Stimulated activated naive CD8-positive, alpha-beta T cell treated with anti-CD3 and anti-CD28 coated beads, Interleukin-15, Interleukin-2, amounts not matched to agents 100 ng/mL and 50 ng/mL, for 24 hours (primary cell): ENCODE measurements around the gene LDHB.
"Not testable (repeated sequence)": the region's sequence is repeated elsewhere in the genome, so short reads cannot be mapped to it uniquely, and the experiment has no call there.

Experiments used
- H3K27ac Mint-ChIP-seq: one replicate; pipeline ENCODE4 v1.8.0; 2021; ENCODE audit warnings: mild to moderate bottlenecking, mixed read lengths
- H3K27me3 Mint-ChIP-seq: one replicate; pipeline ENCODE4 v1.8.0; 2021; ENCODE audit warnings: mixed read lengths
- H3K36me3 Mint-ChIP-seq: one replicate; pipeline ENCODE4 v1.8.0; 2021; ENCODE audit warnings: low read depth, mixed read lengths
- H3K4me1 Mint-ChIP-seq: one replicate; pipeline ENCODE4 v1.8.0; 2021; ENCODE audit warnings: low read depth, mixed read lengths
- H3K4me3 Mint-ChIP-seq: one replicate; pipeline ENCODE4 v1.8.0; 2021; ENCODE audit warnings: mild to moderate bottlenecking, mixed read lengths
- H3K9me3 Mint-ChIP-seq: one replicate; pipeline ENCODE4 v1.8.0; 2021; ENCODE audit warnings: mixed read lengths

The LDHB gene

DNA sequence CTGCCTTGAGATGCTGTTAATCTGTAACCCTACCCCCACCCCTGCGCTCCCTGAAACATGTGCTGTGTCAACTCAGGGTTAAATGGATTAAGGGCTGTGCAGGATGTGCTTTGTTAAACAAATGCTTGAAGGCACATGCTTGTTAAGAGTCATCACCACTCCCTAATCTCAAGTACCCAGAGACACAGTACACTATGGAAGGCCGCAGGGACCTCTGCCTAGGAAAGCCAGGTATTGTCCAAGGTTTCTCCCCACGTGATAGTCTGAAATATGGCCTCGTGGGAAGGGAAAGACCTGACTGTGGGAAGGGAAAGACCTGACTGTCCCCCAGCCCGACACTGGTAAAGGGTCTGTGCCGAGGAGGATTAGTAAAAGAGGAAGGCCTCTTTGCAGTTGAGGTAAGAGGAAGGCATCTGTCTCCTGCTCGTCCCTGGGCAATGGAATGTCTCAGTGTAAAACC, 12.6 kb downstream of the LDHB start:
- H3K27ac Mint-ChIP-seq = peak overlapping the region; percentile 76

DNA sequence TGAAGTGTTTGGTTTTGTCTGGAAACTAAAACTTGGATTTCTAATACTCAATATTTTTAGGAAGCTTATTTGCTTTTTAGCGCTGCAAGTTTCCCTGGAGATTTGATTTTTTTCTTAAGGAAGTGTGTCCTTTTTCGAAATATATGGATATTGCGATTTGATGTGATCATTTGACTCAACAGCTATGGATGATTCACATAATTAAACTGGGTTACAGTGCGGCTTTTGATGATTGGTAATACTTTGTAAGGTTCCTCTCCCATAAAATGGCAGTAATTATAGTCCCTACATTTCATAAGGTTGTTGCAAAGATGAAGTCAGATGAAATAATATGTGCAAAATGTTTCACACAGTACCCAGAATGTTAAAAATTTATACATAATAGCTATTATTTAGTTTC, 13.1 kb downstream of the LDHB start:
- Mint-ChIP-seq H3K27ac (no peak overlapping the region), H3K9me3 (no peaks in the 10 kb centered on the region), H3K4me3 (no peak overlapping the region), H3K36me3 (peaks cover 93% of the 10 kb centered on the region), H3K27me3 (no peaks in the 10 kb centered on the region), H3K4me1 (peaks cover 89% of the 10 kb centered on the region)

More for the DNA sequence above, 12.6 kb downstream of the LDHB start:
- not testable (repeated sequence) for H3K4me3 Mint-ChIP-seq, H3K9me3 Mint-ChIP-seq, H3K27me3 Mint-ChIP-seq
- Mint-ChIP-seq H3K36me3 (peaks cover 96% of the 10 kb centered on the region), H3K4me1 (peaks cover 92% of the 10 kb centered on the region)

DNA sequence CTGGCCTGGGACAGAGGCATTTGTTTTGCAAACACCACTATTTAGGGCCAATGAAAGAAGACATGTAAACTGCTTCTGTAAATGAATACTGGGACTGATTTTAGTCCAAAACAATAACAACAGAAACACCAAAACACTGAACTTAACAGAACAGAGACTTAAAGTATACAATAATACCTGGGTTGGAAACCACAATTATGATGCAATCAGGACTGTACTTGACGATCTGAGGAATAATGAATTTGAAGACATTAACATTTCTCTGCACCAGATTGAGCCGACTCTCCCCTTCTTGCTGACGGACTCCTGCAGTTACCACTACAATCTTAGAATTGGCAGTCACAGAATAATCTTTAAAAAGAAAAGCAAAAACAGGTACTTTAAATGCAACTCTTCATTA, 13.9 kb downstream of the LDHB start:
- Mint-ChIP-seq H3K9me3 (no peaks in the 10 kb centered on the region), H3K4me1 (peaks cover 91% of the 10 kb centered on the region), H3K27ac (peak overlapping the region; percentile 57)

DNA sequence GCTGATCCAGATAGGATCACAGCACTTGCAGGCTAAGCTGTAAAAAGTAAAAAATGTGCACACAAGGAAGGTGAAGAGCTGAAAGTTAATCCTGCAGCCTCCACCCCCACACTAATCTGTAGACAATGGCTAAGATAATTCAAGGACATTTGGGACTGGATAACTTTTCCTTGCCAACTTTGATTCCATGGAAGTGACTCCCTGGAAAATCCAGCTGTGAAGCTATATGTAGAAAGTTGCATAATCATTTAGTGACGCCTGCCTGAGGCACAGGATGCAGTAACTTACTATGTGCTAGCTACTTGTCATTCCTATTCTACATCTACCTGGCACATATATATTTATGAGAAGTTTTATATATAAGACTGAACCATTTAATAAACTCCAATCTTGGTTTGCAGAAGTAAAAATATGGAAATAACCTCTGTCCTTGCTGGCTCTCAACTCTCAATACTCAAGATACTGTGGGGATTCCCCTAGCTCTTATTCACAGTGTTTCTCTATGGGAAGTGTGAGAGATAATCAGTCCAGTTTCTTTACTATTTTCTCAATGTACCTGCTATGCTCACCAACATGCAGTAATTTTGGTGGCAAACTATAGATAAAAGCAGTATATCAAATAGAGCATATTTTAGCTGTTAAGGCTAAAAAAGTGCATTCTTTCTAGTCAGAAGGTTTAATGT, 14.8 kb downstream of the LDHB start:
- Mint-ChIP-seq H3K27me3 (no peaks in the 10 kb centered on the region), H3K4me1 (peaks cover 84% of the 10 kb centered on the region), H3K4me3 (no peak overlapping the region), H3K27ac (no peak overlapping the region), H3K36me3 (peaks cover 93% of the 10 kb centered on the region), H3K9me3 (no peaks in the 10 kb centered on the region)

More for the DNA sequence above, 13.9 kb downstream of the LDHB start:
- H3K4me3 Mint-ChIP-seq = peak overlapping the region; percentile 2
- H3K27me3 Mint-ChIP-seq = no peaks in the 10 kb centered on the region
- peaks cover 93% of the 10 kb centered on the region for H3K36me3 Mint-ChIP-seq

DNA sequence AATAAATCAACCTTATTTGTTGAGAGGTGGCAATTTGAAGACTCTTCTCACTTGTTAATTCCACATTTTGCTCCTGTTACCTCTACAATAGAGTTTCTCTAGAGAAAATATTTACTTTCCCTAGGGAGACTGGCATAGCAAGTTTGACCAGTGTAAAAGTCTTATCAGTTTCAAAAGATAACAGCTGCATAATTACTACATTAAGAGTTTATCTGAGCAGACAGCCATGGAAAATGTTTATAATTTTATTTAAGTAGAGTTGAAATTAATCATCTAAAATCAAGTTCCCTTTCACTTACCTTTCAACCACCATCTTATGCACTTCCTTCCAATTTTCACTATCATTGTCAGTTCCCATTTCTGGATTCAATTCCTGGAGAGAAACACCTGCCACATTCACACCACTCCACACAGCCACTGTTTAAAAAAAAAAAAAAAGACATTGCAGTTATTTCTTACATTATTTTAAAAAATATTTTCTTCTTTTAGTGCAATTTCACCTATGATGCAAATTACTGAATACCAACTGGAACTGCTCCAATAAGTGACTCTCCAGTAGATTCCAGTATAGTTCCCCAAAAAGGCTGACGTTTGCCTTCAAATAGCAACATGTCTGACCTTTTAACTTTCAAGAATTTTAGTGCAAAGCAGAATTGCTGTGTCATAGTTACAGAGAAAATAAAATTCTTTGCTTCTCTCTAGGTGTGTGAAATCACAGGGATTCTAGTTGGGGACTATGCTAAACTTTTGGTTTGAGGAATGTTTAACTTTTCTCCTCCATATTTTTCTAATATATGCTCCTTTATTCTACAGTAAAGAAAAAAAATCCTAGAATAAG, 19.4 kb downstream of the LDHB start:
- Mint-ChIP-seq H3K4me1 (peaks cover 40% of the 10 kb centered on the region), H3K27ac (peak overlapping the region; percentile 7), H3K4me3 (no peak overlapping the region), H3K9me3 (no peaks in the 10 kb centered on the region), H3K27me3 (no peaks in the 10 kb centered on the region), H3K36me3 (peaks cover 91% of the 10 kb centered on the region)

DNA sequence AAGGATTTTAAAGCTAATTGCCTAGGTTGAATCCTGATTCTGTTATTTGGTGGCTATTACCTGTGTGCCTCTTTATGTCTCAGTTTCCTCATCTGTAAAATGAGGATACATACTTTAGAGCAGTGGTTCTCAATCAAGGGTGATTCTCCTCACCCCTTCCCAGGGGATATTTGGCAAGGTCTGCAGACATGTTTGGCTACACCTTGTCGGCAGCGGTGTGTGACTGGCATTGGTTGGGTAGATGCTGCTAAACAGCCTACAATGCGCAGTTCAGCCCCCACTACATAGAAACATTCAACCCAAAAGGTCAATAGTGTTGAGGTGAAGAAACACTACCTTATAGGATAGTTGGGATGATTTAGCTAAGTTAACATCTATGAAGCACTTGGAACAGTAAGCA, 23.4 kb downstream of the LDHB start:
- Mint-ChIP-seq H3K27me3 (no peaks in the 10 kb centered on the region), H3K4me1 (peaks cover 7% of the 10 kb centered on the region), H3K4me3 (no peak overlapping the region), H3K27ac (no peak overlapping the region), H3K36me3 (peaks cover 72% of the 10 kb centered on the region), H3K9me3 (no peaks in the 10 kb centered on the region)

DNA sequence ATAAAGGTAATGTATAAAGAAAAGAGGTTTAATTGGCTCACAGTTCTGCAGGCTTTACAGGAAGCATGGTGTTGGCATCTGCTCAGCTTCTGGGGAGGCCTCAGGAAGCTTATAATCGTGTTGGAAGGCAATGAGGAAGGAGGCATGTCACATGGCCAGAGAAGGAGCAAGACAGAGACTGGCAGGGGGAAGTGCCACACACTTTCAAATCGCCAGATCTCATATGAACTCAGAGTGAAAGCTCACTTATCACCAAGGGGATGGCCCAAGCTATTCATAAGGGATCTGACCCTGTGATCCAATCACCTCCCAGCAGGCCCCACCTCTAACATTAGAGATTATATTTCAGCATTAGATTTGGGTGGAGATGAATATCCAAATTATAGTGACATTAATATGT, 26.3 kb downstream of the LDHB start:
- Mint-ChIP-seq H3K27ac (no peak overlapping the region), H3K36me3 (peaks cover 65% of the 10 kb centered on the region), H3K4me1 (no peaks in the 10 kb centered on the region)

DNA sequence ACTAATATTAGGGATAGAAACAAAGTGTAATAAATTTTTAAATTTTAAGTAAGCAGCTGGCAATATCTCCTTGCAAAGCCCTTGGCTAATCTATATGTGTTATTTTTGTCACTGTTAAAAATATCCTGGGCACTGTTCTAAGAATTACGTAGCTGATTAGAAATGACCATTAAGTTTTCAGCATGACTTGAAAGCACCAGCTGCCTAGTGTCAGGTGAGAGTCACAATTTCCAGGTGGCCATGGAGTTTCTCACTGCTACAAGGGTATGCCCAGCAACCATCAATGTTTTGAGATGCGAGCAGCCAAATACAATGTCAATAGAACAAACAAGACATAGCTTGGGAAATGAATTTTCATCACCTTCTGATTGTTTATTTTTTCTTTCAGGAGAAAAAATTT, 29.7 kb downstream of the LDHB start:
- H3K4me1 Mint-ChIP-seq = no peaks in the 10 kb centered on the region
- no peak overlapping the region for H3K27ac Mint-ChIP-seq
- no peak overlapping the region for H3K4me3 Mint-ChIP-seq
- H3K36me3 Mint-ChIP-seq = peaks cover 41% of the 10 kb centered on the region
- H3K27me3 Mint-ChIP-seq = no peaks in the 10 kb centered on the region
- H3K9me3 Mint-ChIP-seq = peaks cover 5% of the 10 kb centered on the region

More for the DNA sequence above, 26.3 kb downstream of the LDHB start:
- Mint-ChIP-seq H3K27me3 (no peaks in the 10 kb centered on the region), H3K4me3 (no peak overlapping the region), H3K9me3 (peaks cover 1% of the 10 kb centered on the region)

DNA sequence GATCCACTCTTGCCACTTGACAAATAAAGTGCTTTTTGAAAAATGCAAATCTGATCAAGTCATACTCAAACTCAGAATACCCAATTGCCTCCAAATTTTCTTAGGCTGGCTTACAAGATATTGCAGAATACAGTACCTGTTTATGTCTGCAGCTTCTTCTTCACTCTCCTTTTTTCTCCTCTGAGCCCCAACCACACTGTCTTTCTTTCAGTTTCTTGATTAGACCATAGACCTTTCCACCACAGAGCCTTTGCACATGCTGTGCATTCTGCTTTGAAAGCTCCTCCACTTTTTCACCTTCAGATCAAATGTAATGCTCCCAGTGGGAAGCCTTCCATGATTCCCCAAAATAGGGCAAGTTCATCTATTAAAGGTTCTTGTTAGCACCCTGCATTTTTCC, 39.1 kb downstream of the LDHB start:
- Mint-ChIP-seq H3K9me3 (no peaks in the 10 kb centered on the region), H3K4me3 (no peak overlapping the region), H3K4me1 (peaks cover 49% of the 10 kb centered on the region), H3K36me3 (peaks cover 12% of the 10 kb centered on the region), H3K27me3 (no peaks in the 10 kb centered on the region), H3K27ac (peak overlapping the region; percentile 66)

DNA sequence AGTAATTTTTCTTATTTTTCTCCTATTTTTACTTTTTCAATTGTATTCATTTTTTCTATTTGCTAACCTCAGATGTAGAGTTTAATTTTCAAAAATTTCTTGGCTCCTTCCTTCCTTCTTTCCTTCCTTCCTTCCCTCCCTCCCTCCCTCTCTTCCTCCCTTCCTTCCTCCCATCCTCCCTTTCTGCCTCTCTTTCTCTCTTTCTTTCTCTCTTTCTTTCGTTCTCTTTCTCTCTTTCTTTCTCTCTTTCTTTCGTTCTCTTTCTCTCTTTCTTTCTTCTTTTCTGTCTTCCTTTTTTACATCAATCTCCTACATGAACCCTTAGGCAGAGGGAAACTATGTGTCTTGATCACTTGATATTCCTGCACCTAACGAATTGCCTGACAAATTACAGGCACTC, 40.6 kb downstream of the LDHB start:
- H3K27ac Mint-ChIP-seq = peak overlapping the region; percentile 81
- H3K4me1 Mint-ChIP-seq = peaks cover 59% of the 10 kb centered on the region
- H3K9me3 Mint-ChIP-seq = no peaks in the 10 kb centered on the region
- H3K27me3 Mint-ChIP-seq = no peaks in the 10 kb centered on the region
- peaks cover 12% of the 10 kb centered on the region for H3K36me3 Mint-ChIP-seq
- H3K4me3 Mint-ChIP-seq = no peak overlapping the region

DNA sequence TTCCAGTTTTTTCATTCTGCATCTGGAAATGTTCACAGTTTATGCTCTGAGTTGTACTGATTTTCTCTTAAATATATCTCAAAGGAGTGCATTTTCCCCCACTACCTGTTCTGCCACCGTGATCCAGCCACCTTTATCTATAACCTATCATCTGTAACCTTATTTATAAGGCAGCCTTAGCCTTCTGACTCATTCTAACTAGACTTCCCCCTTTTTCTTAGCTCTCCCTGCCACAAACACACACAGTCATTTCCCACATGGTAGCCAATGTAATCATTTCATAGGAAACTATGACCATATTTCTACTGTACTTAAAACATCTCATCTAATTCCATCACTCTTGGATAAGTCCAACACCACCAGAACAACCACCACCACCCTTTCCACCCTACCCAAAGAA, 42.2 kb downstream of the LDHB start:
- Mint-ChIP-seq H3K9me3 (no peaks in the 10 kb centered on the region), H3K27ac (peak overlapping the region; percentile 90), H3K4me1 (peaks cover 59% of the 10 kb centered on the region), H3K4me3 (peak overlapping the region; percentile 61), H3K27me3 (no peaks in the 10 kb centered on the region), H3K36me3 (peaks cover 12% of the 10 kb centered on the region)

DNA sequence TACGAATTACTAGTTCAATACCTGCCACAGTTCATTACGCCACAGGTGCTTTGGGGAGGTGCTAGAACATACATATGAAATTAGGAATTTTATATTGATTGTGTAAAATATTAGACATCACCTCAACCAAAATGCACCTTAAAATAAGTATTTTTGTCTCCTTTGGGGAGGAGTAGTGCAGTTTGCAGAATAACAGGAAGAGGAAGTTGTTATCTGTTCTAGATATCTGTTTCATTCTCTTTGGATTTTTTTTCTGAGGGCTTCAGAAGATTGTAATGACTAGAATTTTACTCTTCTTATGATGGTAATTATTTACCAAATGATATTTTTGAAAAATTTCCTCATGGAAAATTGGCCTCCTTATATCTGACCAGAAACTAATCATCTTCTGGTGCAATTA, 43.1 kb downstream of the LDHB start:
- peaks cover 12% of the 10 kb centered on the region for H3K36me3 Mint-ChIP-seq
- H3K27me3 Mint-ChIP-seq = no peaks in the 10 kb centered on the region
- peaks cover 59% of the 10 kb centered on the region for H3K4me1 Mint-ChIP-seq
- no peak overlapping the region for H3K4me3 Mint-ChIP-seq
- no peaks in the 10 kb centered on the region for H3K9me3 Mint-ChIP-seq
- H3K27ac Mint-ChIP-seq = peak overlapping the region; percentile 54

DNA sequence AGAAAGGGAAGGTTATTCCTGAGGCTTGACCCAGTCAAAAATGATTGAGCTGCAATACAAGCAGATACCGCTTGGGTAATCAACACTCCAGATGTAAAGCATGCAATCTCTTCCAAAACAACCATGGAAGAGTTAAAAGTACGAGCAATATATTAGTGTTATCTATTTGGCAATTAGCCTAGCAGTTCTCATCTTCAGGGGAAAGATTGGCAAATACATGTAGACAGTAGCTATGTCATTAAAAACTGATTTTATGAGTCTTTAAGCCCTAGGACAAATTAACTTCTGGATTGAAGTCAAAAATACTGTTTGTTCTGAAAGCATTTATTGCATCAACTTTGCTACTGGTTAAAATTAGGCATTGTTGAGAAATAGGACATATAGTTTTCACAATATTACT, 43.7 kb downstream of the LDHB start:
- Mint-ChIP-seq H3K36me3 (peaks cover 8% of the 10 kb centered on the region), H3K4me1 (peaks cover 55% of the 10 kb centered on the region), H3K9me3 (no peaks in the 10 kb centered on the region), H3K4me3 (no peak overlapping the region), H3K27me3 (no peaks in the 10 kb centered on the region), H3K27ac (no peak overlapping the region)

DNA sequence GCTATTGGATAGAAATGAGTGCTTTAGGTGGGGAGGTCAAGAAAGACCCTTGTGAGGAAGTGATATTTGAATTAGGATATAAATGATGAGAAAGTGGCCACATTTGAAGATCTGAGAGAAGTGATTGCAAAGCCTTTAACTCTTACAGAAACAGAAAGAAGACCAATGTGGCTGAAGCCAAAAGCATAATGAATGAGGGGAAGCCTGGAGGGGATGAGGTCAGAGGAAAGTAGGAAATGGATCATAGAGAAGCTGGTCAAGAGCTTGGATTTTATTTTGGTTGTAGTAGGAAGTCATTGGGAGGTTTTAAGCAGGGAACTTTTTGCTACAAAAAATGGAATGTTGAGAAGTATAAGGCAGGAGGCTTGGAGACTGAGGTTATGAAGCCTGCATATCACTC, 49.4 kb downstream of the LDHB start:
- peaks cover 9% of the 10 kb centered on the region for H3K4me1 Mint-ChIP-seq
- no peaks in the 10 kb centered on the region for H3K36me3 Mint-ChIP-seq
- no peaks in the 10 kb centered on the region for H3K27me3 Mint-ChIP-seq
- H3K4me3 Mint-ChIP-seq = no peak overlapping the region
- H3K27ac Mint-ChIP-seq = no peak overlapping the region
- H3K9me3 Mint-ChIP-seq = no peaks in the 10 kb centered on the region

DNA sequence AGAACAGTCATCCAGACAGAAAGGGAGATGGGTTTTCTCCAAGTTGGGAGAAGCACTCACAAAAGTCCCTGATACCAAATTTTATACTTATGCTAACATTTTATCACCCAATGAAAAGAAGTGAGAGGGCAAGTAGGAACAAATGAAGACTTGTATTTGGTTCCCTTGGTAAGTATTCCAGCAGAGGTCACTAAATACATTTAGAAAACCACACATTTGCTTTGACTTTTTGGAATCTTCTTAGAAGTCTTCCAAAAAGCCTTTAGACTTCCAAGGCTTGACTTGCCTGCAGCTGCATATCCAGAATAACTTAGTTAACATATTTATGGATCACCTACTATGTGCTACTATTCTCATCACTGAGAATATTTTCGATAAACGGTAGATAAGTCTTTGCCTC, 49.9 kb downstream of the LDHB start:
- Mint-ChIP-seq H3K4me3 (no peak overlapping the region), H3K27me3 (no peaks in the 10 kb centered on the region), H3K36me3 (no peaks in the 10 kb centered on the region), H3K4me1 (peaks cover 5% of the 10 kb centered on the region), H3K9me3 (no peaks in the 10 kb centered on the region), H3K27ac (no peak overlapping the region)
